ENCODE data around the gene SLC25A21.
"Not testable (repeated sequence)": the region's sequence is repeated elsewhere in the genome, so short reads cannot be mapped to it uniquely, and the experiment has no call there.

The SLC25A21 gene

DNA sequence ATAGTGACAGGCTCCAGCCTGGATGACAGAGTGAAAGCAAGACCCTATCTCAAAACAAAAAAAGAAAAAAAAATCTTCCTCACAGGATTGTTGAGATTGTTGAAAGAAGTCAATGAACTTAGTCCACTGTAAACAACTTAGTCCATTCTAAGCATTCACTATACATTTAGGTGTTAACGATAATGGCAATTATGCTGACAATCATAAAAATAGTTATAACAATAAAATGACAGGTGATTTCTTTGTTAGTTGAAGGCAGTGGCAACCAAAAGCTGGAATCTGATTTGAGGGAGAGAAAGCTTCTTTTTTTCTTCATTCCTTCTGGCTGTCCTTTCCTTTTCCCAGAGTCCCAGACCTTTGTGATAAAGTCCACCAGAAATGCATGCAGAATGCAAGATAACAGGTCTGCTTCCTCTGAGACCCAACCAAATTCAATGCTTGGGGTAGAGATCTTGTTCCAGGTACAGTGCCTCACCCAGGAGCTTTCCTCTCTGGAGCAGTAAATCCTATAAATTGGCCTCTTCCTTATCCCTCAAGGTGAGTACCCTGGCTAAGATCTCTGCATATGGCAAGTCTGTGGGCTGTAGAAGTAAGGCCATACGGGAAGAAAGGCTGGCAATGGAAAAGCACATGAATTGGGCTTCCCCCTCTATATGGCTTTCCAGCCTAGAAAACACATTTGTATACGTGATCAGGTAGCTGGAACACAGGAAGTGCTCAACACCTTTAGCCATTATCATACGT is 458.3 kb downstream of the SLC25A21 start:
- no peak for DNase-seq (ENCODE audit: low read depth, low spot score)

GRCh38 chr14:36707570-36707969 is 464.8 kb downstream of the SLC25A21 start:
- no peak for DNase-seq (ENCODE audit: low read depth, low spot score)

GRCh38 chr14:36702474-36702873 is 469.9 kb downstream of the SLC25A21 start:
- DNase-seq (ENCODE audit: low read depth, low spot score), result no peak

GRCh38 chr14:36701132-36701531 is 471.3 kb downstream of the SLC25A21 start:
- no peak for DNase-seq (ENCODE audit: low read depth, low spot score)

DNA sequence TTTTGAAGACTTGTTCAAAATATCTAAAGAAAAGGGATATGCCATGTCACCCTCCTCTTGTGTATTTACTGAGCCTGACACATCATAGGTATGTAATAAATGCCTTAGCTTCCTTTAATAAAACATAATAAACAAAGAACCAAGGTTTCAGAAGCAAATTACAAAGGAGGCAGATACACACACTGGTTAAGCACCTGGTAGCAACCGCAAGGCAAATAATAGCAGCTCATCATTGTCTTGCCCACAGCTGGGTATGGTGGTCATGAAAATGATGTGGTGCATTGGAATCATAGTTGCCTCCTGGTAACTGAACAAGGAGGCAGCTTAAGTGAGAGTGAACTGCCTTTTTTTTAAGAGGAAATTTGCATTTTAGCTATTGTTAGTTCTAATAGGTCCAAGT is 471.8 kb downstream of the SLC25A21 start:
- DNase-seq (ENCODE audit: low read depth, low spot score), result no peak

- not testable (repeated sequence) for DNase-seq (ENCODE audit: low read depth, low spot score)
These were observed 473.0 kb downstream of the SLC25A21 start for GRCh38 chr14:36699420-36699819.

- no peak for DNase-seq (ENCODE audit: low read depth, low spot score)
These were observed 481.9 kb downstream of the SLC25A21 start for GRCh38 chr14:36690311-36691040.

- no peak for DNase-seq (ENCODE audit: low read depth, low spot score)
These were observed 487.5 kb downstream of the SLC25A21 start for GRCh38 chr14:36684946-36685345.

- no peak for DNase-seq (ENCODE audit: low read depth, low spot score)
These were observed 489.2 kb downstream of the SLC25A21 start for GRCh38 chr14:36683083-36683724.

- no peak for DNase-seq (ENCODE audit: low read depth, low spot score)
These were observed 490.1 kb downstream of the SLC25A21 start for GRCh38 chr14:36682338-36682737.

GRCh38 chr14:36676236-36676635 is 496.2 kb downstream of the SLC25A21 start:
- DNase-seq (ENCODE audit: low read depth, low spot score), result no peak

DNA sequence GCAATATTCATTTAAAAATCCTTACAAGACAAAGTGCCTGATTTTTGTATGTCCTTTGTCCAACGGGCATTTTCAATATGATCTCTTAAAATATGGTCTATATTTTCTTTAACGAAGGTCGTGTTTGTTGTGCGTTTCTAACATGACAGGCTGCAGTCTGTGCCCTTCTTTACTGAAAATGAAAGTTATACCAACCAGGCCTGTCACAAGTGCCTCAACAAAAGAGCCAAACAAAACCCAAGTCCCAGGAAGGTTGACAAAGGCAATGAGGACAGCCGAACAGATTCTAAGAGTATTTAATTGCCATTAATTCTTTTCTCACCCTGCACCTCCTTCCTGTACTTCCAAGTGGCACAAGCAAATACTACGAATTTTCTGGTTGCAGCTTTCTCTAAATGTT is 496.8 kb downstream of the SLC25A21 start:
- DNase-seq (ENCODE audit: low read depth, low spot score), result no peak

GRCh38 chr14:36674659-36675058 is 497.7 kb downstream of the SLC25A21 start:
- no peak for DNase-seq (ENCODE audit: low read depth, low spot score)

DNA sequence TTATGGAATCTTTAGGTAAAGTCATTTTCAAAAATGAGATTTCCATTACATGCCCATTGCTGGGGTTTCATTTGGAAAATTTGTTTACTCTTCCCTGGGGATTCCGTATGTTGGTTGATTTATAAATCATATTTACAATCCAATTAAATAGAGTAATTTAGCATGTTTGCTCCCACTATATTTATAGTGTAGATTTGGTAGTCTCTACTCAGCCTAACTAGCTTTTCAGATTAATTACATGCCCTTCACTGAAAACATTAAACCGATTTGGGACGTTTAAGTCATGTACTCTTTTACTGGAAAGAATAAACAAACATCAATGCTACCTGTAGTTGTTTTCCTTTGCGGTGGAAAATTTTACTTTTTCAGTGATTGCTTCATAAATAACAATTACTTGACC is 500.3 kb downstream of the SLC25A21 start:
- no peak for DNase-seq (ENCODE audit: low read depth, low spot score)

DNA sequence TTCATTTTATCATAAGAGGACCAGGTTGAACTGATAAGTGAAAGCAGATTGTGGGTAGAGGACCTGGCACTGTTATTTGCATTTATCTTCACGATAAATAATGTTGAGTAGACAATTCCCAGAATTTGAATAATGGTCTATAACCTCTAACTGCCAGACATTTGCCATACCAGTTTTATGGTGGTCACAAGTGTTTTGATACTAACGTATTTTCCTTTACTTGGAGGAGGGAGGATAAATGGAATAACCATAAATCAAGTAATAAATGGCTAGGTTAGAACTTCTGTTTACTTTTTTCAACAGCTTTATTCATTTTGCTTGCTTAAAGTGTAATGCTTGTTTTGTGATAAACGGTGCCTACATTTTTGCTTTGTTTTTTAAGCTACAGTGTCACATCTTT is 501.3 kb downstream of the SLC25A21 start:
- DNase-seq (ENCODE audit: low read depth, low spot score), result no peak

DNA sequence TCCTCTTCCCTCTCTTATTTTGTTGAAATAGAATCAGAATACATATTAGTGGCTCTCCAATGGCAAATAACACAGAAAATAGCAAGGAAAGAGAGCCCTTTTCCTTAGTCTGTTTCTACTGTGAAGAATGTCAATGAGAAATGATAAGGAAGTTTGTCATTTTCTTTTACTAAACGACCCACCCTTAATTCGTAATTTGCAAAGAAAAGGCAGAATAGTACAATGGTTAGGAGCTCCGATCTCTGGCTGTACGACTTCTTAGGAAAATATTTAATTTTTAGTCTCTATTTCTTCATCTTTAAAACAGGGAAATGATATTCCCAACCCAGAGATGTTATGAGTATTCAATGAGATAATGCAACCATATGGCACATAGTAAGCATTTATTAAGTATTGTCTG is 504.7 kb downstream of the SLC25A21 start:
- no peak for DNase-seq (ENCODE audit: low read depth, low spot score)

DNA sequence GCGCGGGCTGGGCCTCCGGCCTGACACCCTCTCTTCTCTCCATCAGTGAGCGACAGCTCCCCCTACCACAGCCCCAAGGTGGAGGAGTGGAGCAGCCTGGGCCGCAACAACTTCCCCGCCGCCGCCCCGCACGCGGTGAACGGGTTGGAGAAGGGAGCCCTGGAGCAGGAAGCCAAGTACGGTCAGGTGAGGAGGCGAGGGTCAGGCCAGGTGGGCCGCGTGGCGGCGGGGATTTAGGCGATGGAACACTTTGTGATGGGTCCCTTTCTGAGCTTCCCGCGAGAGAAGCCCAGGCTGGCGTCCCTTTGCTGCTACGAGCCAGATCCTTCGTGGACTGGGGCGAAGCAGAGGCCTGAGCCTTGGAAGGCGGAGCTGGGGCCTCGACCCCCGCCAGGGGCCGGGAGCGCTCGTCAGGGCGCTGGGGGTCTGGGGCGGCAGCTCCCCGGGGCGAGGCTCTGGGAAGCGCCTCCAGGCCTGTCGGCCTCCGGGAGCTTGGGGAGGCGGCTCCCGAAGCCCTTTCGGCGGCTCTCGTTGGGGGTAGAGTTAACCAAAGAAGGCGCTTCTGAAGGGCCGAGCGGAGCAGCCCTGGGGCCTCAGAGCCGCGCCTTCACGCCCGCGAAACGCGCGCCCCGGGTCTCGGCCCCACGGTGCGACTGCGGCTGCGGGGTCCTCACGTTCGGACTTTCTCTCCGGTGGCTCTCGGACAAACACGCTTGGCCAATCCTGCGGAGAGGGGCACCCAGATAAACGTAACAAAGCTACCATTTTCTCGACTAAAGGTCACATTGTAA is 505.8 kb downstream of the SLC25A21 start:
- DNase-seq (ENCODE audit: low read depth, low spot score), result no peak

GRCh38 chr14:36665887-36666415 is 506.5 kb downstream of the SLC25A21 start:
- DNase-seq (ENCODE audit: low read depth, low spot score), result no peak

- no peak for DNase-seq (ENCODE audit: low read depth, low spot score)
These were observed 507.8 kb downstream of the SLC25A21 start for GRCh38 chr14:36664322-36665193.

Data from astrocyte of the hippocampus (primary cell).